GM19467 (cell line): ENCODE results near the gene NUP54.

Source experiments
- ATAC-seq: cut with Tn5 transposase; IDR thresholded peaks from one replicate; pipeline ENCODE4 v1.9.1; 2021; ENCODE audit warnings: mild to moderate bottlenecking, moderate library complexity; ENCODE audit not compliant: unreplicated experiment

Gene NUP54

DNA sequence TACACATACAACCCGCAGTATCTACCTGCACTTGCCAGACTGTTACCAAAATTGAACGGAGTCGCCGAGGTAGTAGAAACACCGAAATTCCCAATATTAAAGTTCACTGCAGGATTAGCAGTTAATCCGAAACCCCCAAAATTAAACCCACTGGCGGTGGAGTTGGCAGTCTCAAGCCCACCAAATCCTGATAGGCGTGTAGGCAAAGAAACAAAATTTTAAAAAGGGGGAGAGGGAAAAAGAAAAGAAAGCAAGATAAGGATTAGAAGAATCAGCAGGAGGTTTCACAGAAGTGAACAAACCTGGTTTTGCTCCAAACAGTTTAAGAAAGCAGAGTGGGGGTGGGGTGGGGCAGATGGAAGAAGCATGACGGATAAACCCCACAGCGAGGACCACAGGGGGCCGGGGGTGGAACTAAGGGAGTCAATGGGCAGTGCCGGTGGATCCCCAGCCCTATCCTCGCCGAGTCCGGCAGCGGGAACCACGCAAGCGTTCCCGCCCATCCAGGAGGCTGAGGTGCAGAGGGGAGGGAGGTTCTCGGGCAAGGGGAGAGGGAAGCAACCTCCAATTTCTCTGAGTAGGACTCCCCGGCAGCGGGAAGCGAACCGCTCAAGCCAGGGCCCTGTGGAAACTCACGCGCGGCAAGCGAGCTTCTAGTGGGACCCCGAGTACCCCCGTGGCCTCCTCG, 599 bp downstream of the NUP54 start:
- peak; percentile 29 for ATAC-seq

DNA sequence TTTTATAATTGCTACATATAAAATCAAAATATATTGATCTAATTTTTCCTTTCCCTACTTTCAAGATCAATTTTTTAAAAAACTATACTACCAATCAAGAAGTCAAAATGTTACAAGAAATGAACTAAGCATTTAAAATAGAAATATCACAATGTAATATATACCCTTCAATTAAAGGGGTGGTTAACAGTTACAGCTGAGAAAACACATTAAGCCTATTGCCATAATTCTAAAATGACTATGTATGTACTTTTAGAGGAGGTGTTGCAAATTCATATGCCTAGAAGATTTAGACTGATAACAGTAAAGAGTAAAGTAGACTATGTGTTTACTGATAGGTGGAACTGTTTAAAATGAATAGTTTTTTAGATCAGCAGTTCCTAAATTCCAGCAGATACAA, 3.7 kb downstream of the NUP54 start:
- ATAC-seq: no peak

DNA sequence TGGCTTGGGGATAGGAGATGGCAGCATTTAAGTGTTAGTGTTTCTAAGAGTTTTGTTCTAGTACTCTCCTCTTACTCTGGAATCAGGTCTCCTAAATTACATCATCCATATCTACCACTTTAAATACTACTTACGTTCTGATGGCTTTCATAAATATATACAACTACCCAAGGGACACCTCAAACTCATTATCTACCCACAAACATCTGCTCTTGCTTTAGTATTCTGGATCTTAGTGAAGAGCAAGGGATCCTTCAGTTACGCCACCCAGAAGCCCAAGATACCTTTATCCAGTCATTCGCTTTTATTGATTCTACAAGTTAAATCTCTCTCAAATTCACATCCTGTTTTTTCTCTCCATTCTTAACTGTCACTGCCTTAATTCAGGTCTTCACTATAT, 7.0 kb downstream of the NUP54 start:
- no peak for ATAC-seq

DNA sequence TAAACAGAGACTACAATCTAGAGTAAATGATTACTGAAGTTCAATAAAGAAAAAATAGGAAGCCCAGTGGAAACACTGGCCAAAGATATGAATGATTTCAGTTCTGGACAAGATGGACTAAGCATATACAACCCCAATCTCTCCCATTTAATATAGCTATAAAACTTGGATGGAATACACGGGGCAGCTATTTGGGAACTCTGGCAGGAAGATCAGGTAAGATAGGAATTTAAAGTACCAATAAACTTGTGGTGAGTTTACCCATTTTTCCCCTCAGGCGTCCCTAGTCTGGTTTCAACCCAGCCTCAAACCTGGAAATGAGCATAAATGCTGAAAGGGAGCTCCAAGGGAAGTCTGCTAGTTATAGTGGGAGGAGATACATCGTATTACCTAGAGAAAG, 20.4 kb downstream of the NUP54 start:
- ATAC-seq: no peak

DNA sequence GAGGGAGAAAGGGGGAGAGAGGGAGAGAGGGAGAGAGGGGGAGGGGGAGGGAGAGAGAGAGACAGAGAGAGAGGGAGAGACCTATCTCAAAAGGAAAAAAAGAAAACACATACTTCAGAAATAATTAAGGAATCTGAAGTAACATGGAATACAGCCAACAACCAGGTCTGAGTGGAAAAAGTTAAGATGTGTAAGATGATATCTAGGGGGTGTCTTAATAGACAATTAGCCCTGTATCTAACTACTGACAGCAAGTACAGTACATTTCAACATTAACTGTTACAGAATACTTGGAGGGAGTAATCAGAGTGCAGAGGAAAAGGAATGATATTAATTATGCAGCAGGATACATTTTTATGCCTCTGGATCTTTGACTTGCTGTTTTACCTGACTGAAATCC, 22.4 kb downstream of the NUP54 start:
- ATAC-seq: no peak

DNA sequence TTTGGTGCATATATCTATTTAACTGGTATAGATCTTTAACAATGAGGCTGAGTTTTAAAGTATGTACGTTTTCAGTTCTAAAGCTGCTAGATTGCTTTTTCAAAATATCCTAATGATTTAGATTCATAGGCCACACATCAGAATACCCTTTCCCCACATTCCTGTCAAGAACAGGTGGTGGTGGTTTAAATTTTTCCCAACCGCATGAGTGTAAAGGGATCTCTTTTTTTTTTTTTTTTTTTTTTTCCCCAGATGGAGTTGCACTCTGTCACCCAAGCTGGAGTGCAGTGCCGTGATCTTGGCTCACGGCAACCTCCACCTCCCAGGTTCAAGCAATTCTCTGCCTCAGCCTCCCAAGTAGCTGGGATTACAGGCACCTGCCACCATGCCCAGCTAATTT, 28.0 kb downstream of the NUP54 start:
- ATAC-seq: no peak

DNA sequence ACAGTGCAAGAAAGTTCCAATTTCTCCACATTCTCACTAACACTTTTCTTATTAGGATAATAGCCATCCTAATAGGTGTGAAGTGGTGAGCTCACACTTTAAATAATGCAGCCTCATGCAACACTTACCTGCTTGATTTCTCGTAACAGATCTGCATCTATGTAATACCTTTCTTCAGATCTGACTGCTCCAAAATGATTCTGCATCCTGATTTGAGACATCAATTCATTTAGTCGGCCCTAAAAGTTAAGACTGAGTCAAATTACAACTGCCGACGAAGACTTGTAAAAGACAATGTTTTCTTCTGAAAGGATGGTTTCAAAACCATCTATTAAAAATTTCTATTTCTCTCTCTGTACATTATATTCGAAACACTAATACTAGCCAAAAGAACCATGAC, 30.7 kb downstream of the NUP54 start:
- no peak for ATAC-seq

DNA sequence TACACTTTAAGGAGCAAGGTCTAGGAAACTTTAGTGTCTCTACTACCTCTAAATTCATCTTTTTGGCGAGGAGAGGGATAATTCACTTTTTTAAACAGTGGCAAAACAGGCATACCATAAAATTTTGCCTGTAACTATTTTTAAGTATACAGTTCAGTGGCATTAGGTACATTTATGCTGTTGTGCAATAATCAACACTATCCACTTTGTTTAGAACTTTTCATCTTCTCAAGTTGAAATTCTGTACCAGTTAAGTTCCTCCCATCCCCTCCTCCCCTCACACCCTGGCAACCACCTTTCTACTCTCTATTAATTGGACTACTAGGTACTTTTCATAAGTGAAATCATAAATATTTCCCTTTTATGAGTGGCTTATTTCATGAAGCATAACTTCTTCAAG, 31.4 kb downstream of the NUP54 start:
- ATAC-seq: no peak

DNA sequence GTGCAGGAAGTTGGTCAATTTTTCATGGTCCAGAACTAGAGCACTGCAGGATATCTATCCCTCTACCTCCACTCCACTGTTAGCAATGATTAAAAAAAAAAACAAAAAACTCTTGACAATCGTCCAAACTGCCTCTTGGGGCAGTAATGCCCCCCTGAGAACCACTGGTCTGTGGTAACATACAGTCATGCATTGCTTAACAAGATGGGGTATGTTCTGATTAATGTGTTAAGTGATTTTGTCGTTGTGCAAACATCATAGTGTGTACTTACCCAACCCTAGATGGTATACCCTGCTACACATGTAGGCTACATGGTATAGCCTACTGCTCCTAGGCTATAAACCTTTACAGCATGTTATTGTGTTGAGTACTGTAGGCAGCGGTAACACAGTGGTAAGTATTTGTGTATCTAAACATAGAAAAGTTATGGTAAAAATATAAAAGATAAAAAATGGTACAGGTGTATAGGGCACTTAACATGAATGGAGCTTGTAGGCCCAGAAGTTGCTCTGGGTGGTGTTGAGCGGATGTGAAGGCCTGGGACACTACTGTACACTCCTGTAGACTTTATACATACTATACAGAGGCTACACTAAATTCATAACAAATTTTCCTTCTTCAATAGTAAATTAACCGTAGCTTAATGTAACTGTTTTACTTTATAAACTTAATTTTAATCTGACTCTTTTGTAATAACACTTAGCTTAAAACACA, 39.6 kb downstream of the NUP54 start:
- ATAC-seq: no peak

DNA sequence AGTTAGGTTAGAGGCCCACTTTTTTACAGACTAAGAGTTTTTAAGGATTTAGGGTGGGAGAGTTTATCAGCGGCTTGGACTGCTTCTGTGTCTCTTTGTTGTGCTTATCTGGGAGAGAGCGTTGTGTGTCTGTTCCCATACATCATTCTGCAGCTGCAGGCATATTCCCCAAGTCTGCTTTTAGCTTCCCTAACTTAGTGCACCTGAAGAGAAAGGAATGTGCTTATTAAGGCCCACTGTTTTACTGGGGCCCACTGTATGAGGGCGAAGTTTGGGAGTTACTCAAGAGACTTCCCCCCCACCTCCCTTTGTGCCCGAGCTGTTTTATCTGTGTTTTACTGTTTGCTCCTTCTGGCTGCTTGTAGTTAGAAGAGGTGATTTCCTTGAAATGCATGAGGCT, 41.8 kb downstream of the NUP54 start:
- no peak for ATAC-seq

DNA sequence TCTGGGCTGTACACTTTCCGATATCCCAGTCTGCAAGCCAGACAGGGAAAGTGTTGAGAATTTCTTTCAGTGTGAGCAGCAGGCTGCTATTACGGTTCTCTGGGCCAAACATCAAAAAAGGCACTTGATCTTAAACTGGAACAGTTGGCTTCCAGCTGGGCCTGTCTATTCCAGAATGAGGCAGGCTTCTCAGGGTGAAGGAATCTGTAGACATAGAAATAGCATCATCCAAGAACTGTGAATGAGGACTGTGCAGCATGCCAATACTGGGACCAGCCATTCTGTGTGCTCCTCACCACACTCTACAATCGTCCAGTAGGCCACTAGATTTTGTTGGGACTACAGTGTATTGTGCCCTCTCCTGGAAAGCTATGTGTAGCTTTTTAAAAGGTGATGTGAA, 42.5 kb downstream of the NUP54 start:
- no peak for ATAC-seq

DNA sequence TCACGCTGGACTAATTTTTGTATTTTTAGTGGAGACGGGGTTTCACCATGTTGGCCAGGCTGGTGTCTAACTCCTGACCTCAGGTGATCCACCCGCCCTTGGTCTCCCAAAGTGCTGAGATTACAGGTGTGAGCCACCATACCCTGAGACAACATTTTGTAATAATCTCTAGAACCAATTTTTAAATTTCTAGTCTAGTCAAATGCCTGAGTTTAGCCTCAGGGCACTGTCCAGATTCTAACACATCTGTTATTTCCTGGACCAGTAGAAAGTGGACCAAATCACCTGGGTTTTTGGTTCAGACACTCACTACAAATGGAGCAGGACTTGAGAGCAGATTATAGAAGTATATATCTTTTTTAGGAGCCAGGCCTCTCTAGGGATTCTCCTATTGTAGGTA, 52.1 kb downstream of the NUP54 start:
- no peak for ATAC-seq

DNA sequence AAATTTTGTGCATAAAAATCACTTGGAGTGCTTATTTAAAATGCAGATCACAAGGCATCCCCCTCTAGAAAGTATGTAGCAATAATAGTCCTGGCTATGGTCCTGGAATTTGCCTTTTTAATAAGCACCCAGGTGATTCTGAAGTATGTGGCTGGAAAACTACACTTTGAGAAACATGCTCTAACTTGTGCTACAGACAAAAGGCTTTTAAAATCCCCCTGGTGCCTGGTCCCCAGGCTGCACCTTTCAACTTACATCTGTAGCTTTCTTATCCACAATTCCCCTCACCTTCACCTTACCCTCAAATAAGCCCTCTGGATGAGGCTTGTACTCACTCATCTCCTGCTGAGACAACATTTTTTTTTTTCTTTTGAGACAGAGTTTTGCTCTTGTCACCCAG, 52.6 kb downstream of the NUP54 start:
- ATAC-seq: no peak

DNA sequence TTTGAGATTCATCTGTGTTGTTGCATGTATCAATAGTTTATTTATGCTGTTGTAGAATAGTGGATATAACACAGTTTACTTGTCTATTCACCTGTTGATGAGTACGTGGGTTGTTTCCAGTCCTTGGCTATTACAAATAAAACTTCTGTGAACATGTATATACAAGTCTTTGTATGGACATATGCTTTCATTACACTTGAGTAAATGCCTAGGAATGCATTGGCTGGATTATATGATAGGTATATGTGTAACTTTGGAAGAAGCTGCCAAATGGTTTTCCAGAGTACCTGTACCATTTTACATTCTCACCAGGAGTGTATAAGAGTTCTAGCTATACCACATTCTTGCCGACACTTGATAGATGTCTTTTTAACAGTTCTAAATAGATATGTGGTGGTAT, 57.1 kb downstream of the NUP54 start:
- no peak for ATAC-seq

DNA sequence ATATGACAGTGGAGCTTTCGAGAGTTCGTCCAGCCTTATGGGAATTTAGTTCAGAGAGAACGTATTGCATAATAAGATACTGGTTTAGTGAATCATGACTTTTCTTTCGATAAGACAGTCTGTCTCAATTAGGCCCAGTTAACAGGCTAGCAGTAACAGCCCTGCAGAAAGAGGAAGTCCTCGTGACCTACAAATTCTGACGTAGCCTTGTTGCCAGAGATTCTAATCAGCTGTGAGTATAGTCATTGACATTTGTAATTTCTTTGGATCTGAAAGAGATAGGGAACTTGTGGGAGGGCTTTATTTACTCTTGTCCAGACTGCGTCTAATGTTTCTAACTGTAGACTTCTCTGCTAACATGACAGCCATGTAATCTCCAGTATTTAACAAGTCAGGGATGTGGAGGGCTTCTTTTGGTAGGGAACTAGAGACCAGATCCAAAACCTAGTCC, 57.9 kb downstream of the NUP54 start:
- ATAC-seq: no peak

DNA sequence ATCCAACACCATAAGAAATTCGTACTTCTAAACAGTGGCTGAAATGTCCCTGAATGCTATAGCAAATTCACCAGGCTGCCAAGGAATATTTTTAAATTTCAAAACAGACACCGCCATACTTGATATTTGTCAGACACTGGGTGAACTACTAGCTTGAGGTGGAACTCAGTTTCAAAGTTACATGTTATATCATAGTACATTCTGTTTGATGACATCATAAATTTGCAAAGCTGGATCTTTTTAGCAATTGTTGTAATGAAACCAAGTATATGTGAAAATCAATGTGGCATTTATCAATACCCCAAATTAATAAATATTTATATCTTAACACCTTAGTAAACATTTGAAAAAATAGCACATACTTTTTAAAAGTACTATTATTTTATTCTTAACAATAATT, 59.5 kb downstream of the NUP54 start:
- ATAC-seq: no peak

DNA sequence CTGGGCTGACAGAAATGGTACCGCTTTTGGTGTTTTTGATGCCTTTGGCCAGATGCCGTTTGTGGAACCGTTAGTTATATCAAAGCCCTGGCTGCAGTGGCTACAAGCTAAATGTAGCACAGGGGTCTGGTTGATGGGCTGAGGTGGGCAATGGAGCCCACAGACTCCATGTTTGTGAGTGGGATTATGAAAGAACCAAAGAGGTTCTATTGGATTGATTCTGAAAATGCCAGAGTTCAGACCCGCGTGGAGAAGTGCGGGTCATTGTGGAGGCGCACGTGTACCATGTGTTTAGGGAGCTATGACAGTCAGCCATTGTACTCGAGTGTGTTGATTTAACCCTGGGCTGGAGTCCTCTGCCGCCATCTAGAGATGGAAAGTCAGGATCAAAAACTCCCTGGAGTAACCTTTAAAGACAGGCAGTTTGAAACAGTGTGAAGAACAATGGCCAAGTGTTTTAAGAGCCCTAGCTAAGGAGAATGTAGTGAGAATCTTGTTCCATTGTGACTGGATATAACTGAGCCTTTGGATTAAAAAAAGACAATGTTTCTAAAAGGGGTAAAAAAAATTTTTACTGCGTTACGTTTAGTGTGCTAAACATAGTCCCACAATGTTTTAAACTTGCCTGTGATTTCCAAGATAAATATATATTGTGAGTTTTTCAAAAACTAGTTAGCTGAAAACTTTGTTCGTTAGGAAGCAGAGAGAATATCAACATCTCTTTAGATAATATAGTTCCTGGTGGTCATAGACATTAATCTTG, 61.0 kb downstream of the NUP54 start:
- no peak for ATAC-seq

DNA sequence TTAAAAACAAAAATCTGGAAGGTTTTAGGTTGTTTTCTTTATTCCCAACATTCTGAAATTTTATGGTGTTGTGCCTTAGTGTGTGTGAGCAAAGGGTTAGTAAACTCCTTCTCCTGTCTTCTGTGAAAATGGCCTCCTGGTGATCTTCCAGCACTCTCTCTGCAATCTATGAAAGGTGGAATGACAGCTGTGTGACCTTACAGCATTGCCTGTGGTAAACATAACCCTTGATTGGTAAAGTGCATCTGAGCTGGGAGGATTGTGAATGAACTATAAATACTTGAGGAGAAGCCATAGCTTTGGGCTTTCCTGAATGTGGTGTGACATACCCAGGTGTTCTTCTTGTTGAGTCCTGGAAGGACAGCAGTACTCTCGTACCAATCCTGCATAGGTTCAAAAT, 63.7 kb downstream of the NUP54 start:
- no peak for ATAC-seq

DNA sequence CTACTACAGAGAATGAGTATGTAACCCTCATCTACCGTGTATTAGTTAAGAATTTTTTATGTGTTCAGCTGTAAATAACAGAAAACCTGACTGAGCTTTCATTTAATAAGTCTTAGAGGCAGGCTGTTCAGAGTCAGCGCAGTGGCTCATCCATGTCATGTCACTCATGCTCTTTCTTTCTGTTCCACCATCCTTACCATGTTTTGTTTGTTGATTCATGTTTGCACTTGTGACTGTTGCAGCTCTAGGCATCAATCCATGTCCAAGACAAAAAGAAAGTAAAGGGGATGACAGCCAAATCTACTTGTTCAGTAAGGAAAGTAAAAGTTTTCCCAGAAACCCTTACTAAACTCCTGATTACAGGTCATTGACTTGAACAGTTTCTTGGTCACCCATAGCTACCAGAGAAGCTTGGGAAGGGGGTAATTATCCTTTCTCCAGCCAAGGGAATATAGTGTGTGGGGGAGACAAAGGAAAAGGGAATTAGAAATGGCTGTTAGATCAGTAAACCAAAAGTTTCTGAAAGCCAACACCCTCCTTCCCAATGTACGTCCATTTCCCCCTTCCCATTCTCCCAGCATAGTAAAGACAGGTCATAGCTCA, 64.7 kb downstream of the NUP54 start:
- ATAC-seq: no peak

DNA sequence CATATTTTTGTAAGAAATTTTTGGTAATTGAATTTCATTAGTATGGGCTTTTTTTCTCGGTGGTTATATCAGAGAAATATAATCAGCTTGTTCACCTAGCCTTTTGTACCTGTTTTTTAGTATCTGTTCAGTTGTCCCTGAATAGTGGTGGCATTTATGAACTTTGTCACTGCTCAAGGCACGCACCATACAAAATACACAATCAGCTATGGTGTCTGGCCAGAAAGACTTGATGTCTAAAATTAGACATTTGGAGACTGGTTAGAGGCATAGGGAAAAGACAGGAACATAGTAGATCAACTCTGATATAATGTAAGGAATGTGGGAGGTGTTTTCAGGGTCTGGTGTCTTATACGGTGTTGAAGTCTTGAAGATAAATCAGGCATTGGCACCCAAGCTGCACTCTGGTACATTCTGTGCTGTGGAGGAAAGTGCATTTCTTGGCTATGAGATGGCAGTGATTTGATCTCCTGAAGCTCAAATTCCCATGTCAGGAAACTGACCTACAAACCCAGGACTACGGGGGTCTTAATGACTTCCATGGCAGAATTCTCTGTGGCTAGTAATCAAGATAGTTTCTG, 70.1 kb downstream of the NUP54 start:
- no peak for ATAC-seq

DNA sequence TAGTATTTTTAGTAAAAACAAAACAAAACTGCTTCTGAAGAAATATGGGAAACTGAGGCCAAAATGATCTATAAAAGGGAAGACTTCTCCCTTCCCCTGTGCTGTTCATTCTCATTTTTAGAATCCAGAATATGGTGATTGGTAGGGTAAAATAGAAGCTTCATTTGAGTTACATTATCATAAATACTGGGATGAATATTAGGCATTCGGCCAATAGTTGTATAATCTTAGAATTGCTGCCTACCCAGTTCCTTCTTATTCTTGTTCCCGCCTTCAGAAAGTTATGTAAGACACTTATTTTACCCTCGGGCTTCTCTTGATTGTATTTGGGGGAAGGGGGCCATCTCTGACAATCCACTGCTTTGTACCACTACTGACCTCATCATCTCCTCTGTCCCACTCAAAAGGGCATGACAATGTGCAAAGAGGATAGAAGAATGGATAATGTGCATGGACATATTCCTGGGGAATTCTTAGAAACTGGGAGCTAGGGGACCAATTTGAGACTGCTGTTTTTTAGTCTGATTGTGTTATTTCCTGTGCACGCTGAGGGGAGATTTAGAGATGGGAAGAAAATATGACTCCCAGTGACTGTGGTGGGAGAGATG, 73.1 kb downstream of the NUP54 start:
- ATAC-seq: no peak
